ENCODE measurements around the gene CYB5R3.

The CYB5R3 gene

GRCh38 chr22:42615092-42615859 is 33.9 kb downstream of the CYB5R3 start:
- DNase-seq (ENCODE audit: low read depth in 2 of 2) = peak; percentile 99 to 100
- no peak overlapping the region for H3K4me3 ChIP-seq (replicated peaks in 1 of 2; ENCODE audit: low read depth in 2 of 2, low read length in 2 of 2)
- TF ChIP-seq, protein P1, sequence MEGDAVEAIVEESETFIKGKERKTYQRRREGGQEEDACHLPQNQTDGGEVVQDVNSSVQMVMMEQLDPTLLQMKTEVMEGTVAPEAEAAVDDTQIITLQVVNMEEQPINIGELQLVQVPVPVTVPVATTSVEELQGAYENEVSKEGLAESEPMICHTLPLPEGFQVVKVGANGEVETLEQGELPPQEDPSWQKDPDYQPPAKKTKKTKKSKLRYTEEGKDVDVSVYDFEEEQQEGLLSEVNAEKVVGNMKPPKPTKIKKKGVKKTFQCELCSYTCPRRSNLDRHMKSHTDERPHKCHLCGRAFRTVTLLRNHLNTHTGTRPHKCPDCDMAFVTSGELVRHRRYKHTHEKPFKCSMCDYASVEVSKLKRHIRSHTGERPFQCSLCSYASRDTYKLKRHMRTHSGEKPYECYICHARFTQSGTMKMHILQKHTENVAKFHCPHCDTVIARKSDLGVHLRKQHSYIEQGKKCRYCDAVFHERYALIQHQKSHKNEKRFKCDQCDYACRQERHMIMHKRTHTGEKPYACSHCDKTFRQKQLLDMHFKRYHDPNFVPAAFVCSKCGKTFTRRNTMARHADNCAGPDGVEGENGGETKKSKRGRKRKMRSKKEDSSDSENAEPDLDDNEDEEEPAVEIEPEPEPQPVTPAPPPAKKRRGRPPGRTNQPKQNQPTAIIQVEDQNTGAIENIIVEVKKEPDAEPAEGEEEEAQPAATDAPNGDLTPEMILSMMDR (IDR thresholded peaks at IDR 0.05; ENCODE audit: low read depth, low read length) = no peak

DNA sequence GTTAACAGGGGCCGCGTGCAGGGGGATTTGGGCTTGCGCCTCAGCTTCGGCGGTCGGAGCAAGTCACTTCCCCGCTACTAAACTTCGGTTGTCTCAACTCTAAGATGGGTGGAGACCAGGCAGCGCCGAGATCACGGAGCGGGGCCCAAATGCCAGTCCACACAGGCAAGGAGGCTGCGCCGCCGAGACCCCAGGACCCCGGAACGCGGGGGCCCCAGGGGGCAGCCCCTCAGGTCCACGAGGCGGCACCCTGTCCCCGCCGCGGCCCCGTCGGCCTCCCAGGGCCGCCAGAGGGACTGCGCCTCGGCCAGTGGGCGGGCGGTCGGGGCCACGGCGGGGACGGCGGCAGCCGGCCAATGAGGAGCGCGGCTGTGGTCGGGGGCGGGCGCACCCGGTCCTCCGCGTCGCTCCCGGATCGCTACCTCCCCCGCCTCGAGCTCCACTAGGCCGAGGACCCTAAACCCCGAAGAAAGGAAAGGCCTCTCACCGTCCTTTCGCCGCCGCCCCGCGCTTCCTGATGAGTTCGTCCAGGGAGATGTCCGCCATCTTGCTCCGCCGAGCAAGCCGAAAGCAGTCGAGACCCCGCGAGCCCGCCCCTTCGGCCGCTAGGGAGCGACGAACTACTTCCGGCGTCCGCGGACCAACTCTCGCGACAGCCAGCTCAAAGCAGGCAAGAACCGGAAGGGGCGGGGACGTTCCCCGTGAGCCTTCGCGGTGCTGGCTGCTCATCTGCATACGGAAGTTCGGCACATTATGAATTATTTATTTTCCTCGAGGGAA is 34.7 kb downstream of the CYB5R3 start, which contains the start of gene POLDIP3:
Gene POLDIP3, minus strand, starts transcription at position 572 of the 780 bp plus-strand sequence. Its CDS starts 26 bp downstream, at position 546.
- DNase-seq (ENCODE audit: low read depth in 2 of 2) = peak; percentile 99
- peak within 1 kb of the TSS; percentile 72 to 77 for H3K4me3 ChIP-seq (replicated peaks in 1 of 2; ENCODE audit: low read depth in 2 of 2, low read length in 2 of 2)
- TF ChIP-seq, protein P1 (IDR thresholded peaks at IDR 0.05; ENCODE audit: low read depth, low read length) = peak; percentile 16

DNA sequence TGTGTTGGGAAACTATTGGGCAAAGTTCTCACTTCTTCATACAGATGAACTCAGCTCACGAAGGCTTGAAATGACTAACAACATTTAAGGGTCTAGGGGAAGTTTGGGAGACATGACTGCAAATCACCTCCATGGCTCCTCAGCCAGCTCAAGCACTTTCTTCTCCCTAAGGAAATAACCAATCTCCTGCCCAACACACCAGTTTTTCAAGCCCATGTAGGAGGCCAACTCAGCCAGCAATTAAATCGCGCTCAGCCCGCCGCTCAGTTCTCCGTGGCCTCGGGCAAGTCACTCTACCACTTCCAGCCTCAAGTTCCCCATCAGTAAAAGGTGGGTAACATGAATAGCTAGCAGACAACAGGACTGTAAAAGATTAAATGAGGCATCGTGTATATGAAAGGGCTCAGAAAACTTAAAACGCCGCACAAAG is 35.3 kb downstream of the CYB5R3 start:
- TF ChIP-seq, protein P1 (IDR thresholded peaks at IDR 0.05; ENCODE audit: low read depth, low read length) = no peak
- DNase-seq (ENCODE audit: low read depth in 2 of 2) = peak; percentile 28 to 50
- H3K4me3 ChIP-seq (replicated peaks in 1 of 2; ENCODE audit: low read depth in 2 of 2, low read length in 2 of 2) = peak overlapping the region; percentile 72 to 77

GRCh38 chr22:42612336-42612735 is 36.9 kb downstream of the CYB5R3 start:
- TF ChIP-seq, protein P1 (IDR thresholded peaks at IDR 0.05; ENCODE audit: low read depth, low read length) = no peak
- H3K4me3 ChIP-seq (replicated peaks in 1 of 2; ENCODE audit: low read depth in 2 of 2, low read length in 2 of 2) = no peak overlapping the region
- DNase-seq (ENCODE audit: low read depth in 2 of 2) = no peak

DNA sequence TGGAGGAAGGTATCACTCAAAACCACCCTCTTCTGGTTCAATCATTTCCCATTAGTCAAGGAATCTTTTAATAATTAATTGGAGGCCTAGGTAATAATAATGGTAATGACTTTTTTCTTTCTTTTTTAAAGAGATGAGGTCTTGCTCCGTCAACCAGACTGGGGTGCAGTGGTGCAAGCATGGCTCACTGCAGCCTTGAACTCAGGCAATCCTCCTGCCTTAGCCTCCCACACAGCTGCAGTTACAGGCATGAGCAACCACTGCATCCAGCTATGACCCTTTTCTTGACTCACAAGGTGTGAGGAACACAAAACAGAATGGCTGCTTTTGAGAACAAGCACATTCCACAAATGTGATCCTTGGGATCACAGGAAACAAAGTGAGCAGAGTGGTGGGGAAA is 38.1 kb downstream of the CYB5R3 start:
- H3K4me3 ChIP-seq (replicated peaks in 1 of 2; ENCODE audit: low read depth in 2 of 2, low read length in 2 of 2) = no peak overlapping the region
- TF ChIP-seq, protein P1 (IDR thresholded peaks at IDR 0.05; ENCODE audit: low read depth, low read length) = no peak
- DNase-seq (ENCODE audit: low read depth in 2 of 2) = peak in 1 of 2 donors; percentile 40

DNA sequence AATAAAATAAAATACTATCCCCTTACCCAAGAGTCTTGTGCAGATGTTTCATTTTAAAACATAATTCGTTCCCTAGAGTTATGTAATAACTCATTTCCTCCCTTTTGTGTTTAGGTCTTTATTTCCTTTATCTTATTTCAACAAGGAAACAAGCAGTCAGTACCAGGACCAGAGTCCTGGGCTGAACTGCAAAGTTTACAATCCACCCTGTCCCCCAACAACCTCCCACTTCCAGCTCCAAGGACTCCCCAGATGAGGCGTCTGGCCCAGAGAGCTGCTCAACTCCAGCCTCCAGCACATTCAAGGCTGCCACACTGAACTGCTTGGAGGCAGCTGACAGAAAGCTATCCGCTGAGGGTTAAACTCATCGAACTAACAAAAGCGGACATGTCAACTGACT is 39.0 kb downstream of the CYB5R3 start:
- TF ChIP-seq, protein P1 (IDR thresholded peaks at IDR 0.05; ENCODE audit: low read depth, low read length) = no peak
- no peak overlapping the region for H3K4me3 ChIP-seq (replicated peaks in 1 of 2; ENCODE audit: low read depth in 2 of 2, low read length in 2 of 2)

More for the DNA sequence above, 39.0 kb downstream of the CYB5R3 start:
- DNase-seq (ENCODE audit: low read depth in 2 of 2) = peak; percentile 19 to 37

All from cardiac fibroblast (primary cell).